Right renal pelvis (tissue), 4 donors: Measurements from ENCODE around the gene SHISAL1. TPM values are rescaled to one million over a fixed set of nuclear protein-coding genes. Genes with fewer than 3 reads are reported as not detected.
"Not testable (repeated sequence)": the region's sequence is repeated elsewhere in the genome, so short reads cannot be mapped to it uniquely, and the experiment has no call there.

Experiments used
- DNase-seq, 4 donors: peaks; one replicate each; pipeline ENCODE4 v3.0.0-alpha.2; 2013; ENCODE audit warnings: low read depth in 4 of 4, low spot score in 3 of 4, missing footprints in 1 of 4
- polyA plus RNA-seq, 4 donors: library from polyadenylated mRNA; unstranded; fragments of 120-200 nt; gene quantifications; one replicate each; pipeline ENCODE4 v1.2.1, GENCODE V29; 2013; ENCODE audit not compliant: insufficient read length in 4 of 4

Gene SHISAL1
- polyA plus RNA-seq, 4 donors: 1.6 to 2.5 (median 2.4) TPM

GRCh38 chr22:44329179-44329796, 16.5 kb upstream of the SHISAL1 start:
- DNase-seq: no peak

GRCh38 chr22:44328762-44329161, 16.0 kb upstream of the SHISAL1 start:
- no peak for DNase-seq

GRCh38 chr22:44328326-44328725, 15.6 kb upstream of the SHISAL1 start:
- DNase-seq: no peak

GRCh38 chr22:44326491-44326885, 13.7 kb upstream of the SHISAL1 start:
- no peak for DNase-seq

- no peak for DNase-seq
Measured at GRCh38 chr22:44325718-44326490, 13.2 kb upstream of the SHISAL1 start.

DNA sequence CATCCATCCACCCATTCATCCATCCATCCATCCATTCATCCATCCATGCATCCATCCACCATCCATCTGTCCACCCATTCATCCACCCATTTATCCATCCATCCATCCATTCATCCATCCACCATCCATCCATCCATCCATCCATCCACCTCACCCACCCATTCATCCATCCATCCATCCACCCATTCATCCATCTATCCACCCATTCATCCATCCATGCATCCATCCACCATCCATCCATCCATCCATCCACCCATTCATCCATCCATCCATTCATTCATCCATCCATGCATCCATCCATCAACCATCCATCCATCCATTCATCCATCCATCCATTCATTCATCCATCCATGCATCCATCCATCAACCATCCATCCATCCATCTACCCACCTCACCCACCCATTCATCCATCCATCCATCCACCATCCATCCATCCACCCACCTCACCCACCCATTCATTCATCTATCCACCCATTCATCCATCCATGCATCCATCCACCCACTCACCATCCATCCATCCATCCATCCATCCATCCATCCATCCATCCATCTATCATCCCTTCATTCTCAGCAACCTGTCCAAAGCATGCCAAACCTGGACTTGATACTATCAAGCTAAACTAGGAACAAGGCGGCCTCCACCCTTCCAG, 10.5 kb upstream of the SHISAL1 start:
- DNase-seq: not testable (repeated sequence)

DNA sequence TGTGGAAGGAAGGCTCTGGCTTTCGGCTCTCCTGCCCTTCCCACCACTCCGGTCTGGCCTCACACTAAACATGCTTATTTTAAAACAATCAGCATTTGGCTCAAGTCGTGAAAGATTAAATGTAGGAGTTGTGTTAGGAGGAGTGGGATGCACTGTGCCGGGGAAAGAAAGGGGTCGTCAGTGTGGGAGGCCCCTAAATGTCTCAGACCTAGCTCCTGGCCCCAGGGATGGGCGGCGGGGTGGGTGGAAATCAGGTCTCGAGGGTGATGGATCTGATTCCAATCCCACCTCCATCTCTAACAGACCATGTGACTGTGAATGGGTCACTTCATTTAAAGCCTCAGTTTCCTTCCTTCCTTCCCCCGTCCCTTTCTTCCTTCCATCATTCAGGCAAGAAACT, 6.9 kb upstream of the SHISAL1 start:
- DNase-seq: no peak

- DNase-seq: no peak
Measured at GRCh38 chr22:44318751-44319150, 6.0 kb upstream of the SHISAL1 start.

DNA sequence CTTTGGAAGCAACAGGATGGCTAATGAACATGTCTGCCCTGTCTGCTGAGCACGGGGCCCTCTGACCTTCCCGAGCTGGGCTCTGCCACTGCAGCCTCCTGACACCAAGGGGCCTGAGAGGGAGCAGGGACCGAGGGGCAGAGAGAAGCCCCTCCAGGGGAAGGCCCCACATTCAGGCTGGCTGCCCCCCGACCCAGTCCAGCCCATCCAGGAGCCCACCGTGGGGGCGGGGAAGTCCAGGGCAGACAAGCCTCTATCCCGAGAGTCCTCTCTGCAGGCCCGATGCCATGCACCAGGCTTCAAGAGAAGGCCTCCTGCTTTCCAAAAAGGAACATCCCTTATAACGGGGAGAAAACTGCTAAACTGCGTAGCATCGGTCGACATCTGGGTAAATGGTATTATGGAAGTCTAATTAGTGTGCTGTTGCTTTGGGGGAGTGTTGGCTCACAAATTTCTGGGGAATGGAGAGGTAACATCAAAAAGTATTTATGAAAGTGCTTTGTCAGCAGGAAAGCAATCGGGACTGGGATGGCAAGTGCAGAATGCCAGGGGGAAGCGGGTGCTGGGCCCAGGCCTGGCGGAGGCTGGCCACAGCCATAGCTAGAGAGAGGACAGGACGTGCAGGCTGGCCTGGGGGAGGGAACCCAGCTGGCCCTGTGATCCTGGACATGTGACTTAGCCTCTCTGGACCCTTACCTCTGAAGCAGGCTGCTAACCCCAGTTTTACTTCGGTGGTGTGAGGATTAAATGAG, 5.3 kb upstream of the SHISAL1 start:
- no peak for DNase-seq

DNA sequence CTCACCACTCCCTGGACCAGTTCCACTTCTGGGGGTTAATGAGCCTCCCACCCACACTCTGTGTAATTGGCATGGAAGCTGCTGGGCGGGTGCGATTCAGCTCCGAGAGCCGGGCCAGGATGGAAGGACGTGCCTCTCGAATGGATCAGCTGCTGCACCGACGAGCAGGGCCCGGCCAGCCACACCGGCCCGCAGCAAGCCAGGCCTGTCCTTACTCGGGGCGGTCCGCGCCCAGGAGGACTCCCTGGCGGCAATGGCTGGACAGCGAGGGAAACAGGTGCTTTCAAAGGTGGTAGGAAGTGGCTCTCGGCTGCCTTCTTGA, 4.3 kb upstream of the SHISAL1 start:
- DNase-seq: no peak

- DNase-seq: no peak
Measured at GRCh38 chr22:44316393-44317122, 3.8 kb upstream of the SHISAL1 start.

DNA sequence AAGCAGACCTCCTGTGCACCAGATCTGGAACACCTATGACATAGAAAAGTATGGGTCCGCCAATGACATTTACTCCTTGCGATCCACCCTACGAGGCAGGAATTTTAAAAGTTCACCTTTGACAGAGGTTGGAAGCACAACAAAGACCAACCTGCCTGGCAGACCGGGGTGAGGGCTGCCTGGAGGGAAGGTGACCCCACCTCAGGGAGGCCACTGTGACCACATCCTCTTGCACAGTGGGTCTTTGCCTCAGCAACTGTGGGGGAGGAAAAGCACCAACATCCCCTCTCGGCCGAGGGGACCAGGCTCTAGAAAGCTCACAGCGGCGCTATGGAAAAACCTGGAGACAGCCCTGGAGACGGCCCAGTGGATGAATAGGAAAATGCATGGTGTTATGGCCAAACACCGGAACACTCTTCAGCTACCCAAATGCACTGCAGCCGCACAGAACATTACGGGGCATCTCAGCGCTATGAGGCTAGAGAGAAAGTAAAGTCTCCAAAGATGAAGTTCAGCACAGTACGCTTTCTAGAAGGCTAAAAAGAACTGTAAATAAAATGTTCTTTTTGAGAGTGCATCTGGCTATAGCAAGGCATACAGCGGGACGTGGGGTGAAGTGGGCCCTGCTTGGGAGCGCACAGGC, 1.8 kb upstream of the SHISAL1 start:
- no peak for DNase-seq

GRCh38 chr22:44313385-44314006, 745 bp upstream of the SHISAL1 start:
- DNase-seq: no peak

DNA sequence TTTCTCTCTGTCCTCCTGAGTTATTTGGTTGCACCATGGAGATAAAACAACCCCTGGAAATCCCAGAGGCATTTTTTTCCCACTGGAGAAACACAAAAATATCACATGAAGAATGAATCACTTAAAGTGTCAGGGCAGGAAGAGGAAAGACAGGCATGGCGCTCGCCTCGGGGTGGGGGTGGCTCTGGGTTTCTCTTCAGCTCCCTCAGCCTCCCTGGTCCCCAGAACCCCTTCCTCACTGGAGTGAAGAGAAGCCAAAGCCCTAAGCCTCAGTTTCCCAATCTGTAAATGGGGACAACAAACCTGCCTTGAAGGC, 938 bp downstream of the SHISAL1 start:
- no peak for DNase-seq

GRCh38 chr22:44311104-44311854, 1.5 kb downstream of the SHISAL1 start:
- DNase-seq: no peak

GRCh38 chr22:44309647-44310046, 3.1 kb downstream of the SHISAL1 start:
- no peak for DNase-seq

DNA sequence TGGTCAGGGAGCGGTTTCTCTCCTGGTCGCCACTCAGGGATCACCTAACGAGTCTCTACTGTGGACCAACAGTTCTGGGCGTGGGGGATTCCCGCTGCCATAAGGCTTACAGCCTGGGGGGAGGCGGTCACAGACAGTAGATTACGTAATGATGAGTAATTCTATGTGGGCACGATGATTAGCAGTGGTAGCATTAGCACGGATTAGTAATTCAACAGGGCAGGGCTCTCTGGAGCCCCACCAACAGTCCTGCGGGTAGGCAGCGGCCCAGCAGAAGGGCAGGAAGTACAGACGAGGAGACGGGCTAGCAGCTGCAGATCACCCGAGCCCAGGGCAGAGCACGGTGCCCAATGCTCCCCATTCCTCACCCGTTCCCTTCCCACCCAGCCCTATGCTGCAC, 3.6 kb downstream of the SHISAL1 start:
- no peak for DNase-seq

DNA sequence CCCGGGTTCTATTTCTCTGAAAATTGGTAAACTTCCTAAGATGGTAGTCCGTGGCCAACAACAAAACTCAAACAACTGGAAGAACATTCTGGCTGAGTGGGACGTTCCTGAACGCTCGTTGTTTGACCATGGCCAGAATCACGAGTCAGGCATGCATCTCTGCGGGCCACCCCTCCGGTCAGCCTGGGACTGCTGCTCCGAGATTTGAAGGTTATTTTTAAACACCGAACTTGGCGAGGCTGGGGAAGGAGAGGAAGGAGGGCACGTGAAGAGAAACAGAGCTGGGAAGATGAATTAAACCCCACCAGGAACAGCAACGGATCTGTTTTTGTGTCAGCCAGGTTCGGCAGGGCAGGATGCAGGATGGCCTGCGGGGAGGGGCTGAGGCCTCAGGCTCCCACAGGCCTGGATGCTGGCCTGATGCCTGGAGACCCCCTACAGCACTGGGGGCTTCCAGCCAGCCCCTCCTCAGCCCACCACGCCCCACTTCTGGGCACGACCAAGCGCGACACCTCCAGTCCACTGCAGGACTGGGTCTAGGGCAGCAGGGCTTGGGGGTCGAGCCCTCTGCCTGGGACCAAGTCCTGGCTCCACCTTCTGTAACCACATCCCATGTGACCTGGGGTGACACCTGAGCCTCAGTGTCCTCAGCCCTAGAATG, 5.1 kb downstream of the SHISAL1 start:
- DNase-seq: no peak

- DNase-seq: no peak
Measured at GRCh38 chr22:44305888-44306287, 6.9 kb downstream of the SHISAL1 start.
